Ishikawa (cell line): Measurements from ENCODE around the gene SMARCC1.

ENCODE experiments used
- CEBPB ChIP-seq: IDR thresholded peaks from 2 replicates; pipeline ENCODE4 v1.6.1; 2012
- CREB1 ChIP-seq: IDR thresholded peaks from 2 replicates; pipeline ENCODE4 v1.6.1; 2012; ENCODE audit warnings: low read depth
- EGR1 ChIP-seq: IDR thresholded peaks from 2 replicates; pipeline ENCODE4 v1.6.1; 2012
- EP300 ChIP-seq: IDR thresholded peaks from 2 replicates; pipeline ENCODE4 v1.6.1; 2012; ENCODE audit warnings: borderline replicate concordance
- FOXM1 ChIP-seq: IDR thresholded peaks from 2 replicates; pipeline ENCODE4 v1.6.1; 2012; ENCODE audit warnings: low read depth, borderline replicate concordance
- MAX ChIP-seq: IDR thresholded peaks from 2 replicates; pipeline ENCODE4 v1.6.1; 2012
- NFIC ChIP-seq: IDR thresholded peaks from 2 replicates; pipeline ENCODE4 v1.6.1; 2012
- RAD21 ChIP-seq: IDR thresholded peaks from 2 replicates; pipeline ENCODE4 v1.6.1; 2012; ENCODE audit warnings: low read depth
- REST ChIP-seq: IDR thresholded peaks from 2 replicates; pipeline ENCODE4 v1.6.1; 2012; ENCODE audit warnings: low read depth, mild to moderate bottlenecking
- TAF1 ChIP-seq: IDR thresholded peaks from 2 replicates; pipeline ENCODE4 v1.6.1; 2012; ENCODE audit warnings: low read depth, mild to moderate bottlenecking
- TCF12 ChIP-seq: IDR thresholded peaks from 2 replicates; pipeline ENCODE4 v1.6.1; 2012; ENCODE audit warnings: low read depth
- TEAD4 ChIP-seq: IDR thresholded peaks from 2 replicates; pipeline ENCODE4 v1.6.1; 2012
- USF1 ChIP-seq: IDR thresholded peaks from 2 replicates; pipeline ENCODE4 v1.6.1; 2012
- YY1 ChIP-seq: IDR thresholded peaks from 2 replicates; pipeline ENCODE4 v1.6.1; 2012; ENCODE audit warnings: low read depth
- ZBTB7A ChIP-seq: IDR thresholded peaks from 2 replicates; pipeline ENCODE4 v1.6.1; 2012; ENCODE audit warnings: low read depth

The SMARCC1 gene

GRCh38 chr3:47722859-47723258 lies 58.8 kb downstream of the SMARCC1 start:
- TF ChIP-seq RAD21 (no peak), TAF1 (no peak)

- TF ChIP-seq TAF1, result no peak
- TF ChIP-seq NFIC, result no peak
- TF ChIP-seq TEAD4, result no peak
- no peak for TF ChIP-seq ZBTB7A
- TF ChIP-seq YY1, result no peak
- TF ChIP-seq EGR1, result no peak
- no peak for TF ChIP-seq EP300
- no peak for TF ChIP-seq FOXM1
- TF ChIP-seq CEBPB, result no peak
- TF ChIP-seq USF1, result no peak
- no peak for TF ChIP-seq CREB1
- no peak for TF ChIP-seq REST
- no peak for TF ChIP-seq MAX
- no peak for TF ChIP-seq RAD21
- TF ChIP-seq TCF12, result no peak
Observed at GRCh38 chr3:47716656-47717055, 65.0 kb downstream of the SMARCC1 start.

- no peak for TF ChIP-seq REST
- no peak for TF ChIP-seq TCF12
- no peak for TF ChIP-seq NFIC
- no peak for TF ChIP-seq TAF1
- TF ChIP-seq ZBTB7A, result no peak
- TF ChIP-seq CEBPB, result no peak
Observed at GRCh38 chr3:47715928-47716327, 65.8 kb downstream of the SMARCC1 start.

- no peak for TF ChIP-seq USF1
- no peak for TF ChIP-seq CEBPB
- TF ChIP-seq CREB1, result no peak
- TF ChIP-seq TEAD4, result no peak
- no peak for TF ChIP-seq RAD21
- TF ChIP-seq MAX, result no peak
- no peak for TF ChIP-seq NFIC
- TF ChIP-seq TAF1, result no peak
- TF ChIP-seq ZBTB7A, result no peak
- TF ChIP-seq YY1, result no peak
- no peak for TF ChIP-seq FOXM1
- TF ChIP-seq REST, result no peak
- TF ChIP-seq TCF12, result no peak
- no peak for TF ChIP-seq EGR1
- TF ChIP-seq EP300, result no peak
Observed at GRCh38 chr3:47714606-47715005, 67.1 kb downstream of the SMARCC1 start.

GRCh38 chr3:47713655-47714054 lies 68.0 kb downstream of the SMARCC1 start:
- TF ChIP-seq TAF1 (no peak), USF1 (no peak), CEBPB (no peak), CREB1 (no peak), TEAD4 (no peak), RAD21 (no peak), REST (no peak), ZBTB7A (no peak), FOXM1 (no peak), MAX (no peak), EGR1 (no peak), EP300 (no peak)
